GM19023 (cell line): ENCODE measurements around the gene TMEM253.

Source experiments
- ATAC-seq: cut with Tn5 transposase; IDR thresholded peaks from one replicate; pipeline ENCODE4 v1.9.1; 2021; ENCODE audit warnings: mild to moderate bottlenecking, moderate library complexity; ENCODE audit not compliant: unreplicated experiment

Gene TMEM253

GRCh38 chr14:21103710-21104447 is 3.0 kb downstream of the TMEM253 start:
- peak; percentile 91 for ATAC-seq

- peak; percentile 41 for ATAC-seq
Measured at GRCh38 chr14:21104448-21105060, 3.7 kb downstream of the TMEM253 start.

DNA sequence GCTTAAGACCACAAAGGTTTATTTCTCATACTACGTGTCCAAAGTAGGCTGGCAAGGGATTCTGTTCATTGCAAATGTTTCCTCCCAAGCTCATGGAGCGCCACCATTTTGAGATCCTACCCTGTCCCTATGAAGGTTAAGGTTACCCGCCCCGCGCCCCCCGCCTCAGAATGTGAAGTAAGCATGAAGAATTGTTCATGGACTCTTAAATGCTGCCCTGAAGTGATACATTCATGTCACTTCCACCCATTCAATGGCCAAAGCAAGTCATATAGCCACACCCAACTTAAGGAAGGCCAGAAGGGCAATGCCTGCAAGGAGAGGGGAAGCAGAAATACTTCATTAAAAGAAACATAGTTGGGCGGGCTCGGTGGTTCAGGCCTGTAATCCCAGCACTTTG is 4.2 kb downstream of the TMEM253 start:
- no peak for ATAC-seq

DNA sequence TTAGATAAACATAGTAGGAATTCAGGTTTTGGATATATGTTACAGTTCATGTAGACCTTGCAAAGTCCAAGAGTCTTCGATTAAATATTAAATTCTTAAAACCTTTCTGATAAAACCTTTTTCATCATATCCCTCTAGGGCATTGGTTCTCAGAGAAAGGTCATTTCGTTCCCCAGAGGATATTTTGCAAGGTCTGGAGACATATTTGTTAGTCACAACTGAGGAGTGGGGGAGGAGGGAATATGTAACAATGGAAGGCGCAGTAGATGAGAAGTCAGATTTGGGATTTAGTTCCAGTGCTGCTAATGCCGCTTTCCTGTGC is 5.3 kb downstream of the TMEM253 start:
- ATAC-seq: no peak

DNA sequence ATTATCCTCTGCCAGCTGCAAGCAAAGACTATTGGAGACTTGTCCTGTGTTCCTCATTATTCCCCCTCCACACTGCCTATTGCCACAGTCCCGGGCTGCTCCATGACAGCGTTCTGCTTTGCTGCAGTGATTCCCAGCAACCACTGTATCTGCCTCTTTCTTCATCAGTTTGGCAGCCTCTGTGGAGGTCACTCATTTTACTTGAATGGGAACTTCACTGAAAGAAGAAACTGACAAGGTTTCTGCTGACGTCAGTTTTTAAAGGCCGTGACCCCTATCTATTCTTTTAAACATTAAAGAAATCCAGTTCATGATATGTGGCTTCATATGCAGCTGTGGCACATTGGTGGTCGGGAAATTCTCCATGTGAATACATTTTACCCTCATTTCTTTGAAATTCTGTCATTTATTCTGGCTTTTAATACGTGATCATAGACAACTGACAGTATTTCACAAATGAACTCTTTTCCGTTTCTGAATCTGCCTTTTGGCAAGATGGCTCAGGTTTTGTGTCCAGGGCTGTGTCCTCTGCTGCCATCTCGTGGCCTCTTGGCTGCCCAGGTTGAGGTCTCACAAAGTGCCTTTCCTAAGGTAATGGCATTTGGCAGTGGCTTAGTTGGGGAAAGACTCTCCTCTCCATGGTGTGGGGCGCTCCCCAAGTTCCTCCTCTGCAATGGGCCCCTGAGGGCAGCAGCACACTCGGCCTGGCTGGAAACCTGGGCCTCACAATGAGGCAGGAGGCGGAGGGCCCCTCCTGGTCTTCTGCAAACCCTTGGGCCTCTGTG is 5.8 kb downstream of the TMEM253 start:
- ATAC-seq: no peak

DNA sequence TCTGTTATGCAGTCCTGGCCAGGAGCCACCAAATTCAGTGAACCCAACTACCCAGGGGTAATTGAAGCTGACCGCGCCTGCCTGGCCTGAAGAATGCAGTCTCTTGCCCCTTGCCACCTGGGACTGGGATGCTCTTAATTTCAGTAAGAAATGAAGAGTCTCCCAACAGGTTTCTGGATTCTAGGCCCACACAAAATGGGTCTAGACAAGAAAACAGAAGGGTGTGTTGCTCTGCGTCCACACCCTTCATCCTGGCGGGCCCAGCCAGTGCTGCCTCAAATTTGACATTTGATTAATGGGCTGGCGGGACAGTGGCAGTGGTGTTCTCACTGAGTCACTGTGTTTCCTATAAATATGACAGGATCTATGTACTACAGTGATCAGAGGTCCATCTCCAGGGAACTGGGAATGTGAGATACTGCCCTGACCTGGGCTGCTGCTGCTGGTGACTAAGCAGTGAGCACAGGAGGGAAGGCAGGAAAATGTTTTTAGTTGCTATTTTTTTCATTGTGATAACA is 6.5 kb downstream of the TMEM253 start:
- no peak for ATAC-seq

GRCh38 chr14:21108791-21109190 is 7.9 kb downstream of the TMEM253 start:
- no peak for ATAC-seq

GRCh38 chr14:21109377-21110138 is 8.7 kb downstream of the TMEM253 start:
- peak; percentile 61 for ATAC-seq

GRCh38 chr14:21112255-21112654 is 11.4 kb downstream of the TMEM253 start:
- ATAC-seq: no peak

- no peak for ATAC-seq
Measured at GRCh38 chr14:21113369-21113768, 12.5 kb downstream of the TMEM253 start.

DNA sequence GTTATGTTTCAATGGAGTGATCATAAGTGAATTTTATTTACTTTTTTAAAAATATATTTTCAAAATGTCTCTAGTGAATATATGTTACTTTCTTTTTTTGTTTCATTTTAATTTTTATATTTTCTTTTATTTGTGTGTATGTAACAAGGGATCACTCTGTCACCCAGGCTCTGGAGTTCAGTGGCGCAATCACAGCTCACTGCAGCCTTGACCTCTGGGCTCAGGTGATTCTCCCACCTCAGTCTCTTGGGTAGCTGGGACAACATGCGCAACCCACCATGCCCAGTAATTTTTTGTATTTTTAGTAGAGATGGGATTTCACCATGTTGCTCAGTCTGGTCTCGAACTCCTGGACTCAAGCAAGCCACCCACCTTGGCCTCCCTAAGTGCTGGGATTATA is 18.1 kb downstream of the TMEM253 start:
- ATAC-seq: no peak

GRCh38 chr14:21120686-21121085 is 19.8 kb downstream of the TMEM253 start:
- ATAC-seq: no peak

DNA sequence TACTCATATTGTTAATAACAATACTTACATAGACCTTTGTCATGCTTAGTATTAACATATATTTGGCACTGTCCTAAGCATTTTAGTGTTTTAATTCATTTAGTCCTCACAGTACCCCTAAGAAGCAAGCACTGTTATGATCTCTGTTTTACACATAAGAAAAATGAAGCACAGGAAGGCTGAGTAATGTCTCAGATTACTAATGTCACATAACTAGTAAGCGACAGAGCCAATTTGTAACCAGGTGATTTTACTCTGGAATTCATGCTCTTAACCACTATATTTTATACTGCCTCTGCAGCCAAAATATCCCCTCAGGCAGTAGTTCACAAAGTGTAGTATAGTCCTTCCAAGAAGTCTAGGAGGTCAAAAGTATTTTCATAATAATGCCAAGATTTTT is 20.3 kb downstream of the TMEM253 start:
- no peak for ATAC-seq

GRCh38 chr14:21123429-21123828 is 22.6 kb downstream of the TMEM253 start:
- no peak for ATAC-seq

DNA sequence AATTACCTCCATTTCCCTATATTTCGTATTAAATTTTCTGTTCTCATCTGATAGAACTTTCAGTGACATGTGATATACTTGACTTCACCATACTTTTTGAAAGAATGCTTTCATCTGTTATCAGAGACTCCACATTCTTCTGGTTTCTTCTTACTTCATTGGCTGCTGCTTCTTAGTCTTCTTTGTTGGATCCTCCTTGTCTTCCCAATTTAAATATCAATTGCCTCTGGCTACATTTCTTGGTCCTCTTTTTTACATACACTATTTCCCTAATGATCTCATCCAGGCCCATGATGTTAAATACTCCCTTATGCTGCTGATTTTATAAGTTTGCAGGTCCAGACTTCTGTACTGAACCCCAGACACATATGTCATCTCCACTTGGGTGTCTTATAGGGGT is 33.0 kb downstream of the TMEM253 start:
- no peak for ATAC-seq

DNA sequence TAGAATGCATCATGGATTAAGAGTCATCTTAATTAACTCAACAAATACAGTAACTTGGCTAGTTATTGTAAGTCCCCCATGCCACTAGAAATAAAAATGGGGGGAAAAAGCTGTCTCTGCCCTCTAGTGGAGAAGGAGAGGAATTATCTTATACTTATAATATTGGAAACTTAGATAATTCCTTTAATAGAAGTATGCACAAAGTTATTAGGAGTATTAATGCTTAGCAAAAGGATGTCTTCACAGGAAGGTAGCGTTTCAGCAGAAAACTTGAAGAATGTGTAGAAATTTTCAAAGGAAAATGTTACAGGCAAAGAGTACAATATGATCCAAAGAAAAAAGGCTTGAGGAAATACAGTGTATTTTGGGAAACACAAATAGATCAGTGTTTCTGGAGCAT is 35.2 kb downstream of the TMEM253 start:
- no peak for ATAC-seq

DNA sequence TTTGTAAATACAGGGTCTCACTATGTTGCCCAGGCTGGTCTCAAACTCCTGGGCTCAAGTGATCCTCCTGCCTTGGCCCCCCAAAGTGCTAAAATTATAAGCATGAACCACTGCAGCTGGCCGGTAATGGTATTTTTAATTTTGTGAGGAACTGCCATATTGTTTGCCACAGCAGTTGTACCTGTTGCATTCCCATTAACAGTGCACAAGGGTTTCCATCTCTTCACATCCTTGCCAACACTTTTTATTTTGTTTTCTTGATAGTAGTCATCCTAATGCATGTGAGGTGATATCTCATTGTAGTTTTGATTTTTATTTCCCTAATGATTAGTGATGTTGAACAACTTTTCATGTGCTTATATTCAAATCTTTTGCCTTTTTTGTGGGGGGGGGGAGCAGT is 41.5 kb downstream of the TMEM253 start:
- no peak for ATAC-seq

DNA sequence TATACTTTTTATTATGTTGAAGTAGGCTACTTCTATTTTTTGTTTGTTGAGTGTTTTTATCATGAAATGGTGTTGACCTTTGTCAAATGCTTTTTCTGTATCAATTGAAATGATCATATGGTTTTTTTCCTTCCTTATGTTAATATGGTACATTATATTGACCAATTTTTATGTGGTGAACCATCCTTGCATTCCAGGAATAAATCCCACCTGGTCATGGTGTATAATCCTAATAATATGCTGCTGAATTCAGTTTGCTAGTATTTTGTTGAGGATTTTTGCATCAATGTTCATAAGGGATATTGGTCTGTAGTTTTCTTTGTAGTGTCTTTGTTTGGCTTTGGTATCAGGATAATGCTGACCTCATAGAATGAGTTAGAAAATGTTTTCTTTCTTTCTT is 44.6 kb downstream of the TMEM253 start:
- ATAC-seq: no peak

DNA sequence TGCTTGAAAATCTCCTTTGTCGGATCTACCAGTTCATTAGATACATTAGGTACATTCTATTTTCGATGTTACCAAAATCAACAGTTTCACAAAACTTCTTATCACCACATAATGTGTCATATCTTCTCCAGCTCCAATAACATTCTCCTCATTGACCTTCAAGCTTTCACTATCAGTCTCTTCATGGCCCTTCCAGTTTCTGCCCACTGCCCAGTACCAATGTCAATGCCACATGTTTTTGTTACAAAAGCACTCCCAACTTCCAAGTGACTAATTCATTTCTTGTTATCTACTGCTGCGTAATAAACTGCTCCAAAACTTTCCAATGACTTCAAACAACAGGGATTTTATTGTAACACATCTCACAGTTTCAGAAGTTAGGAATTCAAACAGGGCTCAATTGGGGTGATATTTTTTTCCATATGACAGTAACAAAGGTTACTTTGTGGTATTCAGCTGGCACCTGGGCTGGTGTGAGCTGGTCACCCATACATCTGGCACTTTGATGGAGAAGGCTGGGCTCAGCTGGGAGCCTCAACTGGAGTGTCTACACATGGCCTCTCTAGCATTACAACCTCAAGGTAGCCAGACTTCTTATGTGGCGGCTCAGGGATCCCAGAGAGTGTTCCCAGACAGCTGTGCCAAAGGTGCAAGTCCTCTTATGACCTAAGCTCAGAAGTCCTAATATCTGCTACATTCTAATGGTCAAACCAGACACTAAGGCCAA is 48.9 kb downstream of the TMEM253 start:
- no peak for ATAC-seq
